Measurements from ENCODE around the gene NFIX.

The NFIX gene

GRCh38 chr19:13038306-13039210 is 43.3 kb downstream of the NFIX start:
- no peak for DNase-seq (ENCODE audit: low read depth, low spot score)
- Histone ChIP-seq H3K36me3 (ENCODE audit: control insufficient read depth, insufficient read depth, low read length) (no peaks in the 10 kb centered on the region), H3K27me3 (ENCODE audit: control insufficient read depth, insufficient read depth, low read length) (peaks cover 2% of the 10 kb centered on the region; the same call in 1 of the 2 replicates), H3K4me3 (ENCODE audit: low read length) (no peak overlapping the region), H3K4me1 (ENCODE audit: control insufficient read depth, insufficient read depth, low read length) (no peaks in the 10 kb centered on the region; the same call in 1 of the 2 replicates), H3K9me3 (ENCODE audit: control insufficient read depth, insufficient read depth, low read length) (no peaks in the 10 kb centered on the region), H3K27ac (ENCODE audit: low read length) (no peak overlapping the region)
- WGBS (ENCODE audit: insufficient coverage, insufficient read length), result no CpG with 5 or more reads among the region's 13 CpGs

- no peak overlapping the region for H3K4me3 ChIP-seq (ENCODE audit: low read length)
- DNase-seq (ENCODE audit: low read depth, low spot score), result no peak
- no peaks in the 10 kb centered on the region for H3K36me3 ChIP-seq (ENCODE audit: control insufficient read depth, insufficient read depth, low read length)
- H3K27me3 ChIP-seq (ENCODE audit: control insufficient read depth, insufficient read depth, low read length), result peaks cover 2% of the 10 kb centered on the region; the same call in 1 of the 2 replicates
- H3K9me3 ChIP-seq (ENCODE audit: control insufficient read depth, insufficient read depth, low read length), result no peaks in the 10 kb centered on the region
- no peaks in the 10 kb centered on the region; the same call in 1 of the 2 replicates for H3K4me1 ChIP-seq (ENCODE audit: control insufficient read depth, insufficient read depth, low read length)
- no peak overlapping the region for H3K27ac ChIP-seq (ENCODE audit: low read length)
- no CpG with 5 or more reads among the region's 8 CpGs for WGBS (ENCODE audit: insufficient coverage, insufficient read length)
Observed at GRCh38 chr19:13039211-13039789, 44.0 kb downstream of the NFIX start.

- H3K27ac ChIP-seq (ENCODE audit: low read length), result no peak overlapping the region
- no CpG with 5 or more reads among the region's 15 CpGs for WGBS (ENCODE audit: insufficient coverage, insufficient read length)
Observed at GRCh38 chr19:13040232-13040947, 45.1 kb downstream of the NFIX start.

GRCh38 chr19:13040948-13041292 is 45.6 kb downstream of the NFIX start:
- no CpG with 5 or more reads among the region's 4 CpGs for WGBS (ENCODE audit: insufficient coverage, insufficient read length)
- no peaks in the 10 kb centered on the region for H3K9me3 ChIP-seq (ENCODE audit: control insufficient read depth, insufficient read depth, low read length)

More at GRCh38 chr19:13040232-13040947, 45.1 kb downstream of the NFIX start:
- Histone ChIP-seq H3K9me3 (ENCODE audit: control insufficient read depth, insufficient read depth, low read length) (no peaks in the 10 kb centered on the region), H3K4me3 (ENCODE audit: low read length) (no peak overlapping the region), H3K27me3 (ENCODE audit: control insufficient read depth, insufficient read depth, low read length) (peaks cover 2% of the 10 kb centered on the region; the same call in 1 of the 2 replicates), H3K36me3 (ENCODE audit: control insufficient read depth, insufficient read depth, low read length) (no peaks in the 10 kb centered on the region), H3K4me1 (ENCODE audit: control insufficient read depth, insufficient read depth, low read length) (no peaks in the 10 kb centered on the region; the same call in 1 of the 2 replicates)
- no peak for DNase-seq (ENCODE audit: low read depth, low spot score)

GRCh38 chr19:13042443-13043130 is 47.3 kb downstream of the NFIX start:
- Histone ChIP-seq H3K4me1 (ENCODE audit: control insufficient read depth, insufficient read depth, low read length) (no peaks in the 10 kb centered on the region; the same call in 1 of the 2 replicates), H3K9me3 (ENCODE audit: control insufficient read depth, insufficient read depth, low read length) (no peaks in the 10 kb centered on the region), H3K27me3 (ENCODE audit: control insufficient read depth, insufficient read depth, low read length) (peaks cover 4% of the 10 kb centered on the region; the same call in 1 of the 2 replicates), H3K4me3 (ENCODE audit: low read length) (no peak overlapping the region), H3K36me3 (ENCODE audit: control insufficient read depth, insufficient read depth, low read length) (no peaks in the 10 kb centered on the region), H3K27ac (ENCODE audit: low read length) (no peak overlapping the region)
- no peak for DNase-seq (ENCODE audit: low read depth, low spot score)
- no CpG with 5 or more reads among the region's 9 CpGs for WGBS (ENCODE audit: insufficient coverage, insufficient read length)

More at GRCh38 chr19:13040948-13041292, 45.6 kb downstream of the NFIX start:
- Histone ChIP-seq H3K4me3 (ENCODE audit: low read length) (no peak overlapping the region), H3K27me3 (ENCODE audit: control insufficient read depth, insufficient read depth, low read length) (peaks cover 2% of the 10 kb centered on the region; the same call in 1 of the 2 replicates), H3K36me3 (ENCODE audit: control insufficient read depth, insufficient read depth, low read length) (no peaks in the 10 kb centered on the region), H3K4me1 (ENCODE audit: control insufficient read depth, insufficient read depth, low read length) (no peaks in the 10 kb centered on the region; the same call in 1 of the 2 replicates), H3K27ac (ENCODE audit: low read length) (no peak overlapping the region)
- no peak for DNase-seq (ENCODE audit: low read depth, low spot score)

GRCh38 chr19:13043285-13043684 is 48.0 kb downstream of the NFIX start:
- no peaks in the 10 kb centered on the region for H3K36me3 ChIP-seq (ENCODE audit: control insufficient read depth, insufficient read depth, low read length)
- no peak overlapping the region for H3K27ac ChIP-seq (ENCODE audit: low read length)

GRCh38 chr19:13044231-13044836 is 49.1 kb downstream of the NFIX start:
- DNase-seq (ENCODE audit: low read depth, low spot score), result no peak
- Histone ChIP-seq H3K27ac (ENCODE audit: low read length) (no peak overlapping the region), H3K4me1 (ENCODE audit: control insufficient read depth, insufficient read depth, low read length) (no peaks in the 10 kb centered on the region), H3K27me3 (ENCODE audit: control insufficient read depth, insufficient read depth, low read length) (peaks cover 7% of the 10 kb centered on the region; the same call in 1 of the 2 replicates), H3K4me3 (ENCODE audit: low read length) (no peak overlapping the region), H3K9me3 (ENCODE audit: control insufficient read depth, insufficient read depth, low read length) (no peaks in the 10 kb centered on the region), H3K36me3 (ENCODE audit: control insufficient read depth, insufficient read depth, low read length) (no peaks in the 10 kb centered on the region)
- WGBS (ENCODE audit: insufficient coverage, insufficient read length), result no CpG with 5 or more reads among the region's 13 CpGs

More at GRCh38 chr19:13043285-13043684, 48.0 kb downstream of the NFIX start:
- DNase-seq (ENCODE audit: low read depth, low spot score), result no peak
- Histone ChIP-seq H3K4me1 (ENCODE audit: control insufficient read depth, insufficient read depth, low read length) (no peaks in the 10 kb centered on the region; the same call in 1 of the 2 replicates), H3K4me3 (ENCODE audit: low read length) (no peak overlapping the region), H3K27me3 (ENCODE audit: control insufficient read depth, insufficient read depth, low read length) (peaks cover 5% of the 10 kb centered on the region; the same call in 1 of the 2 replicates), H3K9me3 (ENCODE audit: control insufficient read depth, insufficient read depth, low read length) (no peaks in the 10 kb centered on the region)
- WGBS (ENCODE audit: insufficient coverage, insufficient read length), result no CpG with 5 or more reads among the region's 5 CpGs

- Histone ChIP-seq H3K4me3 (ENCODE audit: low read length) (no peak overlapping the region), H3K4me1 (ENCODE audit: control insufficient read depth, insufficient read depth, low read length) (no peaks in the 10 kb centered on the region), H3K27me3 (ENCODE audit: control insufficient read depth, insufficient read depth, low read length) (peaks cover 17% of the 10 kb centered on the region; the same call in 1 of the 2 replicates), H3K9me3 (ENCODE audit: control insufficient read depth, insufficient read depth, low read length) (no peaks in the 10 kb centered on the region), H3K27ac (ENCODE audit: low read length) (no peak overlapping the region), H3K36me3 (ENCODE audit: control insufficient read depth, insufficient read depth, low read length) (no peaks in the 10 kb centered on the region)
- DNase-seq (ENCODE audit: low read depth, low spot score), result no peak
- no CpG with 5 or more reads among the region's 4 CpGs for WGBS (ENCODE audit: insufficient coverage, insufficient read length)
Observed at GRCh38 chr19:13045812-13046211, 50.5 kb downstream of the NFIX start.

- Histone ChIP-seq H3K4me3 (ENCODE audit: low read length) (no peak overlapping the region), H3K9me3 (ENCODE audit: control insufficient read depth, insufficient read depth, low read length) (no peaks in the 10 kb centered on the region), H3K27ac (ENCODE audit: low read length) (no peak overlapping the region), H3K4me1 (ENCODE audit: control insufficient read depth, insufficient read depth, low read length) (peaks cover 6% of the 10 kb centered on the region), H3K36me3 (ENCODE audit: control insufficient read depth, insufficient read depth, low read length) (no peaks in the 10 kb centered on the region), H3K27me3 (ENCODE audit: control insufficient read depth, insufficient read depth, low read length) (peaks cover 28% of the 10 kb centered on the region)
- no peak for DNase-seq (ENCODE audit: low read depth, low spot score)
- no CpG with 5 or more reads among the region's 7 CpGs for WGBS (ENCODE audit: insufficient coverage, insufficient read length)
Observed at GRCh38 chr19:13047374-13047773, 52.1 kb downstream of the NFIX start.

Data from iPS DF 6.9 (cell line).